Measurements from ENCODE around the gene NOM1. TPM values are rescaled to one million over a fixed set of nuclear protein-coding genes. Genes with fewer than 3 reads are reported as not detected.
"Not testable (repeated sequence)": the region's sequence is repeated elsewhere in the genome, so short reads cannot be mapped to it uniquely, and the experiment has no call there.

NOM1 gene
- total RNA-seq, 4 donors from 2014 or later = 8.1 to 77.6 (median 26.7) TPM

- no peak overlapping the region for H3K27ac ChIP-seq
- peaks cover 0 to 7% of the 10 kb centered on the region in 2 donors for H3K27me3 ChIP-seq
- H3K36me3 ChIP-seq = peaks cover 0 to 9% (median 0%) of the 10 kb centered on the region in 3 donors
- no peak for DNase-seq
- TF ChIP-seq POLR2A (IDR thresholded peaks at IDR 0.05) (no peak), CTCF (IDR thresholded peaks at IDR 0.05) (no peak)
- peaks cover 0 to 30% (median 6%) of the 10 kb centered on the region in 4 donors for H3K4me1 ChIP-seq
- H3K9me3 ChIP-seq = no peaks in the 10 kb centered on the region
- H3K4me3 ChIP-seq = peak overlapping the region in 2 of 4 donors; percentile 93 to 97
Observed at GRCh38 chr7:156948361-156948760, 1.2 kb upstream of the NOM1 start.

- peak overlapping the region in 2 of 4 donors; percentile 67 to 76 for H3K27ac ChIP-seq
- no peak for DNase-seq
- no peak for TF ChIP-seq POLR2A (IDR thresholded peaks at IDR 0.05)
- no peak for TF ChIP-seq CTCF (IDR thresholded peaks at IDR 0.05)
Observed at GRCh38 chr7:156950381-156950858, 908 bp downstream of the NOM1 start.

GRCh38 chr7:156953215-156953614 lies 3.7 kb downstream of the NOM1 start:
- DNase-seq, H3K27me3 ChIP-seq, H3K9me3 ChIP-seq, H3K27ac ChIP-seq, H3K4me3 ChIP-seq: not testable (repeated sequence)
- peaks cover 0 to 30% (median 6%) of the 10 kb centered on the region in 4 donors for H3K4me1 ChIP-seq
- peaks cover 0 to 52% (median 6%) of the 10 kb centered on the region in 3 donors for H3K36me3 ChIP-seq

More at GRCh38 chr7:156950381-156950858, 908 bp downstream of the NOM1 start:
- H3K27me3 ChIP-seq = no peaks in the 10 kb centered on the region
- H3K4me3 ChIP-seq = peak overlapping the region; percentile 89 to 100 (median 95)
- peaks cover 0 to 30% (median 6%) of the 10 kb centered on the region in 4 donors for H3K4me1 ChIP-seq
- no peaks in the 10 kb centered on the region for H3K9me3 ChIP-seq
- peaks cover 0 to 30% (median 6%) of the 10 kb centered on the region in 3 donors for H3K36me3 ChIP-seq

- peaks cover 0 to 23% (median 6%) of the 10 kb centered on the region in 4 donors for H3K4me1 ChIP-seq
- H3K27ac ChIP-seq = no peak overlapping the region
- peaks cover 0 to 69% (median 6%) of the 10 kb centered on the region in 3 donors for H3K36me3 ChIP-seq
- no peaks in the 10 kb centered on the region for H3K27me3 ChIP-seq
- no peaks in the 10 kb centered on the region for H3K9me3 ChIP-seq
- no peak for DNase-seq
- TF ChIP-seq CTCF (IDR thresholded peaks at IDR 0.05) (no peak), POLR2A (IDR thresholded peaks at IDR 0.05) (no peak)
- no peak overlapping the region for H3K4me3 ChIP-seq
Observed at GRCh38 chr7:156954941-156955340, 5.4 kb downstream of the NOM1 start.

DNA sequence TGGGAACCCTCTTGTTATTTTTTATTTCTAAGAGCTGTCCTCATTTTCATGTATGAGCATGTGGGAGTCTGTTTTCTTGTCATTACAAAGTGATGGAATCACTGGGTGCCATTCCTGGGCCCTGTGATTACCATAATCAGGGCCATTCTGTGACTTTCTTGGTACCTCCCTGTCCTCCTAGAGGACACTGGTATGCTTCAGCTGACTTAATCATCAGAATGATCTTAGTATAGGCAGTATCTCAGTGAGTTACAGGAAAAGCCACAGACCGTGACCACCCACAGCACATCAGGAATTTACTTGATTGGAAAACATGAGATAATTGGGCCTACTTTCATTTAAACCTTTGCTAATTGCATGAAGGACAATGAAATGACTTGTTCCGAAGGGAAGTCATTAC lies 7.2 kb downstream of the NOM1 start:
- no peak overlapping the region for H3K4me3 ChIP-seq
- TF ChIP-seq CTCF (IDR thresholded peaks at IDR 0.05) (no peak), POLR2A (IDR thresholded peaks at IDR 0.05) (no peak)
- peaks cover 0 to 8% (median 0%) of the 10 kb centered on the region in 4 donors for H3K4me1 ChIP-seq
- peaks cover 0 to 87% (median 6%) of the 10 kb centered on the region in 3 donors for H3K36me3 ChIP-seq
- H3K27ac ChIP-seq = no peak overlapping the region
- DNase-seq = no peak
- no peaks in the 10 kb centered on the region for H3K9me3 ChIP-seq
- no peaks in the 10 kb centered on the region for H3K27me3 ChIP-seq

DNA sequence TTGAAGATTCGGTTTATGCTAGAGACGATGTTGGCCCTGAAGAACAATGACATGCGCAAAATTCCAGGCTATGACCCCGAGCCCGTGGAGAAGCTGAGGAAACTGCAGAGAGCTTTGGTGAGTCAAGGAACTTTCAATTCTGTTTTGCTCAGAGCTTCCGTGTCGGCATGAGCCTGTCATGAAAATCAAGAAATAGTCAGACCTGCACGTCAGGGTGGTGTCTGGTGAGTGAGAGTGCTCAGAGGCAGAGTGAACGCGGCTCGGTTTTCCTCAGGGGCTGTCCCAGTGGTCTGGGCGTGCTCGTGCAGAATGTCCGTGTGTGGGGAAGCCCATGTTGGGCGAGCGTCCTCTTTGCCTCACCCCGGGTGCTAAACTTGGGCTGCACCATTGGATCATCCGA lies 12.6 kb downstream of the NOM1 start:
- no peaks in the 10 kb centered on the region for H3K4me1 ChIP-seq
- H3K27ac ChIP-seq = no peak overlapping the region
- H3K4me3 ChIP-seq = no peak overlapping the region
- peaks cover 0 to 94% (median 0%) of the 10 kb centered on the region in 3 donors for H3K36me3 ChIP-seq
- TF ChIP-seq POLR2A (IDR thresholded peaks at IDR 0.05) (no peak), CTCF (IDR thresholded peaks at IDR 0.05) (no peak)
- H3K27me3 ChIP-seq = no peaks in the 10 kb centered on the region
- no peak for DNase-seq
- H3K9me3 ChIP-seq = no peaks in the 10 kb centered on the region
